Skeletal muscle tissue (tissue), 4 donors: ENCODE data around the gene TMEM184B. TPM values are rescaled to one million over a fixed set of nuclear protein-coding genes. Genes with fewer than 3 reads are reported as not detected.

ENCODE experiments used
- H3K27ac ChIP-seq: one replicate; pipeline ENCODE4 v1.7.0; 2013; ENCODE audit warnings: mild to moderate bottlenecking, low read depth, low read length, inconsistent platforms
- H3K27me3 ChIP-seq, 3 donors: one replicate each; pipeline ENCODE4 v1.7.0; 2013; ENCODE audit warnings: low read length in 3 of 3; ENCODE audit not compliant: control insufficient read depth in 3 of 3, insufficient read depth in 3 of 3
- H3K36me3 ChIP-seq, 3 donors: one replicate each; pipeline ENCODE4 v1.7.0; 2013; ENCODE audit warnings: low read length in 3 of 3; ENCODE audit not compliant: control insufficient read depth in 3 of 3, insufficient read depth in 3 of 3
- H3K4me1 ChIP-seq, 3 donors: one replicate each; pipeline ENCODE4 v1.7.0; 2013; ENCODE audit warnings: low read length in 3 of 3, mild to moderate bottlenecking in 3 of 3; ENCODE audit not compliant: control insufficient read depth in 3 of 3, insufficient read depth in 3 of 3
- H3K4me3 ChIP-seq, 3 donors: one replicate each; pipeline ENCODE4 v1.7.0; 2013; ENCODE audit warnings: low read length in 3 of 3
- H3K9ac ChIP-seq, 3 donors: one replicate each; pipeline ENCODE4 v1.7.0; 2013; ENCODE audit warnings: low read length in 3 of 3, mild to moderate bottlenecking in 3 of 3, moderate library complexity in 2 of 3, low read depth in 1 of 3
- H3K9me3 ChIP-seq, 3 donors: one replicate each; pipeline ENCODE4 v1.7.0; 2013; ENCODE audit warnings: low read length in 3 of 3; ENCODE audit not compliant: control insufficient read depth in 3 of 3
- total RNA-seq: library from RNA; depleted of rRNA; stranded (reverse); fragments of >200 nt; gene quantifications from one replicate; pipeline ENCODE4 v1.2.3, GENCODE V29; 2014
- donor health status: Osteomylitis.

TMEM184B gene
- total RNA-seq, 1 donor from 2014 or later = 11.0 TPM

GRCh38 chr22:38264322-38264843, 8.4 kb downstream of the TMEM184B start:
- no peak overlapping the region for H3K27ac ChIP-seq

DNA sequence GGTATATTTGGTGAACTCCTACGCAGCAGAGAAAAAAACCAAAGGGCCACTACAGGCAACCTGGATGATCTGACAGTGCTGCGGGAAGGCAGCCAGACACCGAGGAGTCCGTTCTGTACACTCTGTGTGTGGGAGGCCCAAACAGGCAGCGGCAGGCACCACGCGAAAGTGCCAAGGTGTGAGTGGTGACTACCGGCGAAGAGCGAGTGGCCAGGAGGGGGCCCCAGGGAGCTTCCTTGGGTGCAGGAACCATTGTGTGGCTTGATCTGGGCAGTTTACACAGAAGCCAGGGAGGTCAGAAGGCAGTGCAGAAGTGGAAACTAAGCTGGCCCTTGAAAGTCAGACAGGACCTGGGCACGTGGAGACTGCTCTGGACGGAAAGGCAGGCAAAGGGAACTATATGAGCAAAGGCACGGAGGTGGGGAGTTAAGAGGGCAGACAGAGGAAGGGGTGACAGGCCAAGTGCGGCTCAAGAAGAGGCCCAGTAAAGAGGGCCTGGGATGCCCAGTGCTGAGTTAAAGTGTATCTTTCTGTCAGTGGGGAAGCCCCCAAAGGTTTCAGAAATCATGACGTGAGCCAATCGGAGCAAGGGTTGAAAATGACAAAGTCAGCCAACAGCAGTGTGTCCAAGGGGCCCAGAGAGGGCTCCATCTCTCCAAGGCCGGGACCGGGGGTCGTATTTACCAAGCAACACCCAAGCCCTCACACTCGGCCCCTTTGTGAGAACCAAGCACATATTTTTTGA, 10.6 kb downstream of the TMEM184B start:
- peak overlapping the region; percentile 50 to 69 (median 66) for H3K9ac ChIP-seq
- no peaks in the 10 kb centered on the region for H3K9me3 ChIP-seq
- peaks cover 0 to 3% (median 0%) of the 10 kb centered on the region in 3 donors for H3K36me3 ChIP-seq
- peaks cover 56 to 77% (median 70%) of the 10 kb centered on the region in 3 donors for H3K4me1 ChIP-seq
- H3K4me3 ChIP-seq = peak overlapping the region in 1 of 3 donors; percentile 19
- peak overlapping the region; percentile 70 for H3K27ac ChIP-seq
- H3K27me3 ChIP-seq = no peaks in the 10 kb centered on the region

More at GRCh38 chr22:38264322-38264843, 8.4 kb downstream of the TMEM184B start:
- no peaks in the 10 kb centered on the region for H3K9me3 ChIP-seq
- no peaks in the 10 kb centered on the region for H3K27me3 ChIP-seq
- peaks cover 54 to 73% (median 57%) of the 10 kb centered on the region in 3 donors for H3K4me1 ChIP-seq
- no peak overlapping the region for H3K4me3 ChIP-seq
- no peak overlapping the region for H3K9ac ChIP-seq
- H3K36me3 ChIP-seq = peaks cover 0 to 3% (median 0%) of the 10 kb centered on the region in 3 donors

GRCh38 chr22:38260761-38261681, 11.8 kb downstream of the TMEM184B start:
- Histone ChIP-seq H3K4me1 (peaks cover 56 to 72% (median 70%) of the 10 kb centered on the region in 3 donors), H3K36me3 (peaks cover 0 to 3% (median 0%) of the 10 kb centered on the region in 3 donors), H3K9me3 (no peaks in the 10 kb centered on the region), H3K4me3 (peak overlapping the region in 2 of 3 donors; percentile 43 to 45), H3K27me3 (no peaks in the 10 kb centered on the region), H3K27ac (peak overlapping the region; percentile 70), H3K9ac (peak overlapping the region; percentile 38 to 66 (median 64))

DNA sequence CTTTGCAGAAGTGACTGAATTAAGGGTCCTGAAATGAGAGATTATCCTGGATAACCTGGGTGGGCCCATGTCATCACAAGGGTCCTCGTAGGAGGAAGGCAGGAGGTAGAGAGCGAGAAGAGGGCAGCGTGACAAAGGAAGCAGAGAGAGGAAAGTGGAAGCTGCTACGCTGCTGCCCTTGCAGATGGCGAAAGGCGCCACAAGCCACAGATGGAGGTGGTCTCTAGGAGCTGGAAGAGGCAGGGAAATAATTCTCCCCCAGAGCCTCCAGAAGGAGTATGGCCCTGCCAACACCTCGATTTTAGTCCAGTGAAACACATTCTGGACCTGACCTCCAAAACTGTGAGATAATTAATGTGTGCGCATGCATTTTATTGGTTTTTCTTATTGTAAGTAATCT, 13.4 kb downstream of the TMEM184B start:
- Histone ChIP-seq H3K9me3 (no peaks in the 10 kb centered on the region), H3K36me3 (no peaks in the 10 kb centered on the region), H3K27ac (peak overlapping the region; percentile 33), H3K4me3 (no peak overlapping the region), H3K27me3 (no peaks in the 10 kb centered on the region), H3K9ac (no peak overlapping the region), H3K4me1 (peaks cover 42 to 58% (median 57%) of the 10 kb centered on the region in 3 donors)

DNA sequence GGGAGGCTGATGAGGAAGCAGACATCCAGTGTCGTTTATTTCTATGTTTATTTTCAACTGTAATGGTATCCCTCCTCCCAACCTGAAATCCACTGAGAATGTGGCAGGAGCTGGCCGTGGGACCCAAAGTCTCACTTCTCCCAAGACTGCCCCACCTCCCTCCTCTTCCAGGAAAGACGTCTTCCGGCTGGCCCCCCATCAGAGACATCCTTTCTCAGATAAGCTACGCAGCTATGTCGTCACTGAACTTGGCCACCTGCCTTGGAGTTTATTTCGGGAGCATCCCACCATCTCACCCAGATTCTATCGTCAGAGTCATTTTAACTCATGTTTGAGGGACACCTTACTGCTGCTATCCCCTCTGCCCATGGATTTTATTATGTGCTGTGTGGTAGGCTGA, 13.9 kb downstream of the TMEM184B start:
- no peaks in the 10 kb centered on the region for H3K27me3 ChIP-seq
- peak overlapping the region in 1 of 3 donors; percentile 11 for H3K9ac ChIP-seq
- no peaks in the 10 kb centered on the region for H3K9me3 ChIP-seq
- H3K4me1 ChIP-seq = peaks cover 44 to 54% (median 54%) of the 10 kb centered on the region in 3 donors
- no peak overlapping the region for H3K4me3 ChIP-seq
- peak overlapping the region; percentile 33 for H3K27ac ChIP-seq
- no peaks in the 10 kb centered on the region for H3K36me3 ChIP-seq

- H3K4me1 ChIP-seq = peaks cover 44 to 54% (median 53%) of the 10 kb centered on the region in 3 donors
- H3K27me3 ChIP-seq = no peaks in the 10 kb centered on the region
- peak overlapping the region; percentile 58 for H3K27ac ChIP-seq
- peak overlapping the region in 1 of 3 donors; percentile 40 for H3K4me3 ChIP-seq
- H3K9me3 ChIP-seq = no peaks in the 10 kb centered on the region
- no peaks in the 10 kb centered on the region for H3K36me3 ChIP-seq
- peak overlapping the region; percentile 24 to 69 (median 57) for H3K9ac ChIP-seq
Observed at GRCh38 chr22:38257650-38258250, 15.1 kb downstream of the TMEM184B start.

GRCh38 chr22:38257181-38257580, 15.6 kb downstream of the TMEM184B start:
- H3K9me3 ChIP-seq = no peaks in the 10 kb centered on the region
- H3K4me3 ChIP-seq = peak overlapping the region in 1 of 3 donors; percentile 40
- no peaks in the 10 kb centered on the region for H3K27me3 ChIP-seq
- peak overlapping the region; percentile 58 for H3K27ac ChIP-seq
- peak overlapping the region; percentile 24 to 69 (median 57) for H3K9ac ChIP-seq
- no peaks in the 10 kb centered on the region for H3K36me3 ChIP-seq
- H3K4me1 ChIP-seq = peaks cover 46 to 49% (median 47%) of the 10 kb centered on the region in 3 donors

GRCh38 chr22:38255697-38256096, 17.1 kb downstream of the TMEM184B start:
- H3K27me3 ChIP-seq = no peaks in the 10 kb centered on the region
- peak overlapping the region; percentile 58 for H3K27ac ChIP-seq
- no peaks in the 10 kb centered on the region for H3K36me3 ChIP-seq
- no peaks in the 10 kb centered on the region for H3K9me3 ChIP-seq
- no peak overlapping the region for H3K4me3 ChIP-seq
- peaks cover 42 to 44% (median 44%) of the 10 kb centered on the region in 3 donors for H3K4me1 ChIP-seq
- no peak overlapping the region for H3K9ac ChIP-seq

DNA sequence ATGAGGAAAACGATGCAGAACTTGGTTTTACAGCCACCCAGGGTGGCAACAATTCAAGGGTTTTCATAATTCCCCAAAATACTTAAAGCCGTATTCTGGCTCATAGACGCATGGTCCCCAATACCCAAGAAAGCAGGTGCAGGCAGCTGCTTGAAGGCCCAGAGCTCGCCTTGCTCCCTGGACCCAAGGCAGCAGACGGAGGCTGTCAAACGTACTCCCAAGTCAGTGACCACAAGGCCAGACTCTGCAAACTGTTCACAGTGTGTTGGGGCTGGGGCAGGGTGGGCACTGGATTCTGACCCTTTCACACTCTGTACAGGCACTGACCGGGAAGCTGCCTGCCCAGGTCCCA, 21.5 kb downstream of the TMEM184B start:
- Histone ChIP-seq H3K27ac (no peak overlapping the region), H3K27me3 (no peaks in the 10 kb centered on the region), H3K36me3 (peaks cover 14 to 17% (median 15%) of the 10 kb centered on the region in 3 donors), H3K9me3 (no peaks in the 10 kb centered on the region), H3K4me3 (no peak overlapping the region), H3K9ac (peak overlapping the region in 1 of 3 donors; percentile 8), H3K4me1 (peaks cover 36 to 42% (median 38%) of the 10 kb centered on the region in 3 donors)
